UCSD-AML1 (cell line): ENCODE data around the gene STUM.

Source experiments
- DNase-seq: peaks from one replicate; lab custom pipeline; 2025; ENCODE audit not compliant: unreplicated experiment; lab: John Stamatoyannopoulos, UW

STUM gene

DNA sequence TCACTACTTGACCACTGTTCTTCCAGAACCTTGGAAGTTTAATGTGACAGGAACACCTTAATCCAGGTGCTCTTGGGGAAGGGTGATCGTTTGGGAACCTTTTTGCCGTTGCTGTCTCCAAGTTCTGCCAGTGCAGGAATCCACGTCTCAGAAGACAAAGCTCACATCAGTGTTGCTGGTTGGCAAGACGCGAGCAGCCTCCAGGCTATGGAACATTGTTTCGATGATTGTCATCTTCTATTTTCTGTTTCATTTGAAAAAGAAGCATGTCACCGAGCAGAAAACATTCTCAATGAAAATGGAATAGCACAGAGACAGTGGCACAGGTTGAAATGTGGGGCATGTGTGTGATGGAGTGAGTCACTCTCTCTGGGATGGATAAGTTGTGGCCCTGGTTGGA lies 11.7 kb downstream of the STUM start:
- DNase-seq: no peak

DNA sequence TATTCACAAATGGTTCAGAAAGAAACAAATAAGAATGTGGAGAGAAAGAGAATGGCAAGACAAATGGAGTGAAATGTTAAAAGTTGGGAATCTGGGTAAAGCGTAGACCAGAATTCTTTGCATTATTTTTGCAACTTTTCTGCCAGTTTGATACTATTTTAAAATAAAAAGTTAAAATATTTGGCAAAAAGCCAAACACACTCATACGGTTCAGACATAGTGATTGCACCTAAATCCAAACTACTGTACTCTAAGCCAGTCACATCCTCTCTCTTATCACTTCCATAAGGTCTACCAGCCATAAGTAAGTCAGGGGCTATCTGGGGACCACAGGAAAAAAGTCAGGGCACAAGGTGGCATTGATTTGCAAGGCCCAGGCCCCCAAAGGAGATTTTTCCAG lies 14.4 kb downstream of the STUM start:
- no peak for DNase-seq

DNA sequence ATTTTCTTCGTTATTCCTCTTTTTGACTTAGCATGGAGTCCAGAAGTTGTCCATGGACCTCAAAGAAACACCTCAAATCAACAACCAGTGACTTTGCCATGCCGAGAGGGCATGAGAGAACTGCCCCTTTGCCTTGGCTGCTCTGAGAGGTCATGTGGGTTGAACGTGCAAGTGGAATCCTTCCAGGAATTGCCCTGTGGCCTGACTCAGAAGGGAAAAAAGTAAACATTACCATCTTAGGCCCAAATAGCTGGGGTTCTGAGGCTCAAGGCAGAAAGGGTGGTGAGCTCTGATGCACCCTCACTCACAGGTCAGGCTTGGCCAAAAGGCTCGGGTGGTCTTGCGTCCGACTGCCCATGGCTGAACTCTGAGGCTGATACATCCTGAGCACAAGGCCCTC lies 15.1 kb downstream of the STUM start:
- DNase-seq: no peak

DNA sequence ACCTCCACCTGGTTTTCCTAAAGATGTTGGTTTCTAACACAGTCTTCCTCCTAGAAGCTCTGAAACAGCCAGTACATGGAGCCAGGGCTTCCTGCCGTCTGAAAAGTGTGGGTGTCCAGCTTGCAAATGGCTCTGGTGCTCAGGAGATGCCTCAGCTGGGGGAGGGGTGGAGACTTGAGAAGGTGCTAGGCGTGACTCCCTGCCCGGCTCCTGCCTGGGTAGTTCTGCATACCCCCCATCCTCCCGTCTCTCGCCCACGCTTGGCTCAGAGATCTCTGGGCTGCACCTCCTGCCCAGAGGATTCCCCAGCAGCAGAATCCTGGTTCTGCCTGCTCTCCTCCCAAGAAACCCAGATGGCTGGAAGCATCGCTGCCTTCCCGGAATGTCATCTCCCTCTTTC lies 16.9 kb downstream of the STUM start:
- no peak for DNase-seq

DNA sequence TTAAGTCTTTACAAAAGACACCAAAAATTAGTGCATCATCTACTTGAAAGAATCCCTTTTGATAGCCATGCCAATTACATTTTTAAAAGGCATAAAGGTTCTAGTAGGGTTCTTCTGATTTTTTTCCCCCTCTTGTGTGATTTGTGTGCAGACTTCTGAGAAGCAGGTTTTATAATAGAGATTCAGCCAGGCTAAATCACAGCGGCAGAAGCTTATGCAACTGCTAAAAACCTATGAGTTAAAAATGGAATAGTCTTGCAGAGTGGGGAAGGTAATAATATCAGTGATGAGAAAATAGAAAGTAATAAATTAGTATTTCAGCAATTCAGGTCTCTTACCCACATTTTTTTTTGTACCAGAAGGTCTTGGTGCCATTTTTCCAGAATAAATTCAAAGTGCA lies 17.7 kb downstream of the STUM start:
- DNase-seq: no peak

DNA sequence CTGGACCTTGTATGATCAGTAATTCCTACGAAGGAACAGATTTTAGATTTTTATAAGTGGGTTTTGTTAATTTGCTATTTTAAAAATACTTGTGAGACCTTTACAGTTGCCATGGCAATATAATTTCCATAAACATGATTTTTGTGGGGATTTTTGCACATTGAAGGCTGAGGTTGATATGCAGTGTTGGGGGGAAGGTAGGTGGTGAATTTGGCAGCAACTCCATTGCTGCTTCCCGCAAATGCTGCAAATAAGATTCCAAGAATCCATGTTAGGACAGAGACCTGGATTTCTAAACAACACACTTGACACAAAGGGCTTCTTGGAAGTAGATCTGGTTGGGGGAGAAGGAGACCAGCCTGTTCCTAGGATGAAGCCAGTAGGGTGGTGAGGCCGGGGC lies 18.2 kb downstream of the STUM start:
- DNase-seq: no peak

DNA sequence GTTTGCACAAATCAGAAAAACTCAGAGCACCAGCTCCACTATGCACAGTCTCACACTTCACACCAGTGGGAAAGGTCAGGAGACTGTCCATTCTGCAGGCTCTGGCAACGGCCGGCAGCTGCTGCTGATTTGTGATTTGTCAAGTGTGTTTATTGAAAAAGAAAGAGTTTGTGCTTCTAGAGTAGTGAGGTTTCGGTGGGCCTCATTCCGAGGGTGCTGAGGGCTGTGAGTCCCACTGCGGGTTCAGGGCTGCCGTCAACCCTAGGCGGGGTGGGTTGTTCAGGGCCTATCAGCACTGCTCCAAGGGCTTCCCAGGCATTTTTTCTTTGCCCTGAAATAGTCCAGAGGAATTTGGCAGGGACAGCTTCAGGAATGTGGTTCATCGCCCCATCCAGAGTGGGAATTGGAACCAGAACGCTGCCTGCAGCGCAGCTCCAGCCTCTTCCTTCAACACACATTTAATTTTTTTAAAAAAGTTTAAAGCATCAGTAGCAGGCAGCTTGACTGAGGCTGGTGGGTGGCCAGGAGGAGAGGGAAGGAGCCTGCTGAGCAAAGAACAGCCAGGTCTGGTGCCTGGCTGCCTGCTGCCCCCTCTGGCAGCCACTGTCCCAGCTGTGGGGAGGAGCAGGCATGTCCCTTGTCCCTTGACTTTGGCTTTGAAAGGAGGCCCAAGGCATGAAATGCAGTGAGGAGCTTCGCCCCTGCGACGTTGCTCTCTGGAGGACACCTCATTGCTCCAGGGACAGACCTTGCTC lies 19.7 kb downstream of the STUM start:
- DNase-seq: no peak

DNA sequence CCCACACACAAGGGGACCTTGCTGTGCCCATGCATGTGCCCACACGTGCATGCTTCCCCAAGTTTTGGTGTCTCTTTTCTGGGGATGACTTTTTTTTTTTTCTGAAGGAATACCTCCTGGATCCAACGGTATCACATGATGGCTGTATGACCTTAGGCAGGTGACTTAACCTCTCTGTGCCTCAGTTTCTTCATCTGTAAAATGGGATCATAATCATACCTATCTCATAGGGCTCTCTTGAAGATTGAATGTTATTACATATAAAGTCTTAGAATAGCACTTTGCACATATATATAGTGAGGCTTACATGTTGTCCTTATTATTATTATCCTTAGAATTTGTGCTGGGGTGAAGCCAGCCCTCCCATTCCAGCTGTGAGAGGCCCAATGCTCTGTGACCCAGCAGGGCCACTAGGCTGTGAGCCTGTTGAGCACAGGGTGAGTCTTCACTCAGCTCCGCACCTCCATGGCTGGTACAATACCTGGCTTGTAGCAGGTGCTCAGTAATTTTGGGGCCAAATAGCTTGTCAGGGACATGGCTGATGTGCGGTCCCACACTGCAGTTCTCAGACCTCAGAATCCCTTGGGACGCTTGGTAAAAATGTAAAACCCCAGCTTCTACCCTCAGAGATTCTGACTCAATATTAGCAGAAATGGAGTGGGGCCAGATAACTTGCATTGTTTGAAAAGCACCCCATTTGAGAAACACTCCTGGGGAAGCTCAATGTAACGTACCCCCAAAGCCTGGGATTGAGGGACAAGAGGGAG lies 20.6 kb downstream of the STUM start:
- no peak for DNase-seq

DNA sequence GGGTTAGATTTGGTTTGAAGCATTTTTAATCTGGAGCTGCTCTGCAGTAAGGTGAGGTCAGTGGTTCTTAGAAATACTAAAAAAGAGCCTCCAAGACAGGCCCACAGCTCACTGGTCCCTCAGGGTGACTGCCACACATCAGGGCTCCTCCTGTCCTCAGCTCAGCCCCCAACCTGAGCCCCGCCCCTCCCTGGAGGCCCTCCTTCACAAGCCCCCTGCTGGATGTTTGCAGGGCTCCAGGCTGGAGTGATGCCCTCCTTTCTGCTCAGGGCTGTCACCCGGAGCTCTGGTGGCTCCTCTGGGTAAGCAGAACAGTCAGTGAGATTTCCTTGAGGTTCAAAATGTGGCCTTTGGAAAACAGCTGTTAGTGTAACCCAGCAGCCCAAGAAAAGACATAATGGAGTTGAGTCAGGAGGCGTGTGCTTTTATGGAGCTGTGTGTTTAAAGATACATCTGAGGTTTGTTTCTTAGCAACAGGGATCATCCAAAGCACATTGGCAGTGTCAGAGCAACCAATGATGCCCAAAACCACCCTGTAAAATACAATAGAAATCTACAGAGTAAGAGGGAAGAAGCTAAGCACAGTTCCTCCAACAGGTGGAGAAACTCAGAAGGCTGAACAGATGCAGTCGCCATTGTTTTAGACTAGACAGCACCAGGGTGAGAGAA lies 21.4 kb downstream of the STUM start:
- no peak for DNase-seq

DNA sequence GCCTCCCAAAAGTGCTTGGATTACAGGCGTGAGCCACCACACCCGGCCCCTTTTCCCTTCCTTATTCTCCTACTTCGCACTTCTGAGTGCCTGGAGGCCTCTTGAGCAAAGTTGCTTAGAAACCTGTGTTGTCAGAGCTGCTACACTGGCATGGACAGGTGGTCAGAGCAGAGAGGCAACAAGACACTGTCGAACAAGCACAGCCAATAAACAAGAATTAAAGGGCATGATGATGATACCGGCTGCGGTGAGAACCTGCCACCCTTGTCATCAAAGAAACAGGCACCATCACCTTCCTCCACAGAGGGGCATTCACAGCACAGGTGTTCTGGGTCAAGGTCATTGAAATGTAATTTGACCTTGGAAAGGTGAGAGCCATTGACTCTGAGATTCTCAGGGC lies 23.3 kb downstream of the STUM start:
- DNase-seq: no peak

DNA sequence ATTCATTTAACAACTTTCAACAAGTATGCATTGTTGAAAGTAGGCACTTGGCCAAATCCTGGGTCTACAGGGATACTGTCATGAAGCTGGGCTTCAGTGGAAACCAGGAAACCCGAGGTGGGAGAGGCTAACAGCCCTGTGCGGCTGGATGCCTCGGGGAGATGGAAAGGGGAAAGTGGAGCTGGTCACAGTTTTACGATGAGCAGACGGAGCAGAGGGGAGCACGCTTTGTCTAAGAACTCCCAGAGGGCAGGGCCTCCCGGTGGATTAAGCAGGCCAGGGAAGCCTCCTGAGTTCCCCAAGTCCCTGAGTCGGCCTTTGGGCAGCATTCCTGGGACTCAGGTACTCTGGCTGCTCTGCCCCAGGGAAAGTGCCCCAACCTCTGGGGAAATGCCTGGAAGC lies 23.8 kb downstream of the STUM start:
- DNase-seq: no peak

DNA sequence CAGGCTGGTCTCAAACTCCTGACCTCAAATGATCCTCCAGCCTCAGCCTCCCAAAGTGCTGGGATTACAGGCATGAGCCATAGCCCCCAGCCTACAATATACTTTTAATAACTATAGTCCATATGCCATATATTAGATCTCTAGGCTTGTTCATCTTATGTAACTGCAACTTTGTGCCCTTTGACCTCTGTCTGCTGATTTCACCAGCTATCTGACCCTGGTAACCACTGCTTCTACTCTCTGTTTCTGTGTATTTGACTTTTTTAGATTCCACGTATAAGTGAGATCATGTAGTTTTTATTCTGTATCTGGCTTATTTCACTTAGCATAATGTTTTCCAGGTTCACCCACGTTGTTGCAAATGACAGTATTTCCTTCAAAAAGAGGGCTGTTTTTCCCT lies 25.5 kb downstream of the STUM start:
- no peak for DNase-seq

DNA sequence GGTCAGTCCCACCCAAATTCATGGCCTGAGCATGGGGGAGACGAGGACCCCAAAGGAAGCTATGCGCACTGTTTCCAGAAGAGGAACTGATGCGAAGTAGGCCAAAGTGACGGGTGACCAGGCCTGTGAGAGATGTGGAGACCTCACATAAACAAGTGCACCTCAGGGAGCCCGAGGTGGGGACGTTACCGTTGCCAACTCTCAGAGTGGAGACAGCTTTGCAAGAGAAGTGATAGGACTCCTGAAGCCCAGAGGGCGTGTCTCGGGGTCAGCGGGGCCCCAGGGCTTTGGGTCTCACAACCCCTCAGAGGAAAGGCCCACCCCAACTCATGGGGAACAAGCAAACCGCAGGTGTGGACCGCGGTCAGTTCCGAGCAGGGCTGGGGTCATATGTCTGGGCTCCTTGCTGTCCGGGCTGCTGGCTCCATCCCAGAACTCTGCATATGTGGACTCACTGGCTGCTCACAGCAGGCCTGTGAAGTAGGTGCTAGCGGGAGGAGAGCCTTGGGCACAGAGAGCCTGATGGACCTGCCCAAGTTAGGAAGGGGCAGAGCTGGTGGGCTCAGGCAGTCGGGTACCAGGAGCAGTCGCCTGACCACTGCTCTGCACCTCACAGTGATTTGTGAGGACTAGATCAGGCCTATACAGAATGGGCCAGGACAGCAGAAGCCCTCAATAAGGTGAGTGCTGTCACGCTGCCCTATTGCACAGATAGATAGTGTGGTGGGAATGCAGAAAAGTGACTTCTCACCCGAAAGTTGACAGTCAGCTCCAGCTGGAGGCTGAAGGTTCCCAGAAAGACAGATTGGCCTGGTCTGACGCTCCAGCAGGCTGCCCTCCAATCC lies 26.2 kb downstream of the STUM start:
- no peak for DNase-seq

DNA sequence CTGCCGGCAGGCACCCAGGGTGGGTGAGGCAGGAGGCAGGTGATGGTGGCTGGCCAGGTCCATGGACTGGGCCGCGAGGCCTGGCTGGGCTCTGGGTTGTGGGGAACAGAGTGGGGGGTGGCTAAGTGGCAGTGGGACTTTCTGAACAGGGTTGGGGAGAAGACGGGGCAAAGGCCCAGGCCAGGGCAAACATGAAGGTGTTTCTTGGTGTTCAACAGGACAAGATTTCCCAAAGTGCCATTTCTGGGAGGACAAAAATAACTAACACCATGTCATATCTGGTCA lies 26.8 kb downstream of the STUM start:
- no peak for DNase-seq

DNA sequence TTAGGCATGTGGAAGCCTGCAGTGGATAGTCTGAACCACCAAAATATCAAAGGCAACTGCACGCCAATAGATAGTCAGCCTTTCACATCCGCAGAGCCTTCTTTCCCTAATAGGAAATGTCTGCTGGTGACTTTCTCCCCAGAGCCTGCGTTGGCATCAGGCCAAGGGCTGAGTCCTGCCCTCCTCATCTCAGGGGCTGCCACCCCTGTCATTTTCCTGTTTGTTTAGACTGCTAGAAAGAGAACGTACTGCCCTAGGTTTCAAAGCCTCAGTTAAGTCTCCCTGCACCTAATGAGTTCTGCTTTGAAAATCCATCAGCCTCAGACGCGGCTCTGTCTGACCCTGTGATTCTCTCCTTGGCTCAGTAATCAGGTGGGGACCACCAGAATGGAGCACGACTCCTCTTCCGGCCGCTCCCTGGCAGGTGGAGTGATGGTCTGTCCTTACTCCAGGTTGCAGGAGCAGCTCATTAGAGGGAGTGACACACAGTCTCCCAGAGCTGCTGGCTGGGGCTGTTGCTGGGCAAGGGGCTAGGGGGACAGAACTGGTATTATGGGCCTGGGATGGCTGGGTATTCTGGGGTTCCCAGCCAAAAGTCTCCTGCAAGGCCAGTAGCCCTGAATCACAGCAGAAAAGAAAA lies 27.3 kb downstream of the STUM start:
- DNase-seq: no peak

DNA sequence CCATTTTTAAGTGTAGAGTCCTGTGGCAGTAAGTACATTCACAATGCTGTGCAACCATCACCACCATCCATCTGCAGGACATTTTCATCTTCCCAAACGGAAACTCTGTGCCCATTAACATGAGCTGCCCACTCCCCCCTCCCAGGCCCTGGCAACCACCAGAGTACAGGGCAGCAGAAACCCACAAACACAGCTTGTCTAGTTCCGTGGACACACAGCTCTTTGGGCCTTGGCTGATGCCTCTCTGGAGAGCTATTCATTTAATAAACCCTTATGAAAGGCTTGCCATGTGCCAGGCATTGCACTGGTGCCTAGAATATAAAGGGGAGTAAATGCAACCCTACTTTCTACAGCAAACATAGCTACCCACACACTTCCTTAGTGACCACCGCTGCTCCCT lies 28.0 kb downstream of the STUM start:
- no peak for DNase-seq

DNA sequence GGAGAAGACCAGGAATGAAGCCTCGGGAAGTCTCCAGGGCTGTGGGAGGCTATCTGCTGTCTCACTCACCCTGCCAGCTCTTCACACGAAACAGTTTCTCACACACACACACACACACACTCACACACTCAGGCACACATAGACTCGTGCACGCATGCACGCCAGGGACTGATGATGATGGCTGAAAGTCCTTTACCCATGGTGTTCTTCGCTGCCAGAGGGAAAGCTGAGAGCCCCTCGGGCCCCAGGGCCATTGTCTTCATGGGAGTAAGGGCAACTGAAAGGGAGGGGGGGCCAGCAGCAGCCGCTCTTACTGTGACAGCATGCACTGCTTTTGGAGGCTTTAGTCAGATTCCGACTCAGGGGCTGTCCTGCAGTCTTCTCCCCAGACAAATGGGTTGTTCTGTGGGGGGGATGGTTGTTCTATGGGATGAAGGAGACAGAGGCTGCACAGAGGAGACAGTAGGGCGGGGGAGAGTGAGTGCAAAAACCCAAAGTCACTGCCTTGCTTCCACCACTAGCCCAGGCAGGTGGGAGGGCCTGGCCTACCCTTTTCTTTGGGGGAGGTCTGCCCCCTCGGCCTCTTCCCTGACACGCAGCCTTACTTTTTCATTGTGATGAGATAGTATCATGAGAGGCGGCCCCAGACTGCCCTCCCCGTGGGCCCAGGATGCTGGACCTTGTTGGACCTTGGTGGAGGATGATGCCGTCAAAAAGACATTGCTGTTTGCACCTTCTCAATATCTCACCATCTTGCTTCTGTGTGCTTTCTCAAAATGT lies 29.0 kb downstream of the STUM start:
- no peak for DNase-seq

DNA sequence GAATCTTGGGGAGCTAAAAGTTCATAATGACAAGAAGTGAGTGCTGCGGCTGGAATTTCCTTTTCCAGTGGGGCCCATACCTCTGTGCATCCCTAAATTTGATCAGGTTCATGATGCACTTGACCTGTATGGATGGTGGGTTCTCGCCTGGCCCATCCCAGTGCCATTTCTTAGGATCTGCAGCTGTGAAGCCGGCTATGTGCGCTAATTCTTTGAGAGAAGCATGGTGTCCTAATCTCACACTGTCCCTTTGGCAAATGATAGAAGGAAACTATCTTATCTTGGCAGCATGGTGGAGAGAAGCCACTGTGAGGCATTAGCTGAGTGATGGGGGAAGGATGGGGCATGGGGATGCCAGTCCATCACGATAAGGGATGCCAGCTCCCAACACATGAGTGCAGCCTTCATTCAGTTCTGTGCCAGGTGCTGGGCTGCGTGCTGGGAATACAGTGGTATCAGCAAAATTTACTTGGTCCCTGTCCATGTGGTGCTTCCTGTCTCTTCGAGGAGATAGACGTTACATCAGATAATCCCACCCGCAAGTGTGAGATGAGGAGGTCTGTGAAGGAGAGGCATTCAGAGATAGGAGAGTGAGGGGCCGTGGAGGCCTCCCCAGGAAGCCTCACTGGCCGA lies 30.5 kb downstream of the STUM start:
- DNase-seq: no peak

DNA sequence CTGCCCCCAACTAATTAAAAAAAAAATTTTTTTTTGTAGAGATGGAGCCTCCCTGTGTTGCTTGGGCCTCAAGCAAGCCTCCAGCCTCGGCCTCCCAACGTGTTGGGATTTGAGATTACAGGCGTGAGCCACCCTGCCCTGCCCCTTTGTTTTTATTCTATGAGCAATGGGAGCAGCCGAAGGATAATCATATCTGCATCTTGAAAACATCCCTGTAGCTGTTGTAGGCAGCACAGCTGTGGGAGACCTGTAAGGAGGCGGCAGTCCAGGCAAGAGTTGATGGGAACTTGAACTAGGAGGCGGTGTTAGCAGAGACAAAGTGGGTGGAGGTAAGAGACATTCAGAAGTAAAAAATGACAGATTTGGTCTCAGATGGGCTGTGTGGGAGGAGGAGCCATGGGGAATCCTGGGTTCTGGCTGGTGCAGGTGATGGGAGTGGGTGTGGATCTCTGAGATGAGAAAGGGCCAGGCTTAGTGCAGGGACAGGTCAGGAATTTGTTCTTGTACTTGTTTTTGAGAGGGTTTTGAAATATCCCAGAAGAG lies 31.3 kb downstream of the STUM start:
- no peak for DNase-seq
